IPS DF 19.7 (cell line): Measurements from ENCODE around the gene TNC.

Source experiments
- DNase-seq: peaks from one replicate; pipeline ENCODE4 v3.0.0-alpha.2; 2013; ENCODE audit warnings: low read depth, low spot score

TNC gene

DNA sequence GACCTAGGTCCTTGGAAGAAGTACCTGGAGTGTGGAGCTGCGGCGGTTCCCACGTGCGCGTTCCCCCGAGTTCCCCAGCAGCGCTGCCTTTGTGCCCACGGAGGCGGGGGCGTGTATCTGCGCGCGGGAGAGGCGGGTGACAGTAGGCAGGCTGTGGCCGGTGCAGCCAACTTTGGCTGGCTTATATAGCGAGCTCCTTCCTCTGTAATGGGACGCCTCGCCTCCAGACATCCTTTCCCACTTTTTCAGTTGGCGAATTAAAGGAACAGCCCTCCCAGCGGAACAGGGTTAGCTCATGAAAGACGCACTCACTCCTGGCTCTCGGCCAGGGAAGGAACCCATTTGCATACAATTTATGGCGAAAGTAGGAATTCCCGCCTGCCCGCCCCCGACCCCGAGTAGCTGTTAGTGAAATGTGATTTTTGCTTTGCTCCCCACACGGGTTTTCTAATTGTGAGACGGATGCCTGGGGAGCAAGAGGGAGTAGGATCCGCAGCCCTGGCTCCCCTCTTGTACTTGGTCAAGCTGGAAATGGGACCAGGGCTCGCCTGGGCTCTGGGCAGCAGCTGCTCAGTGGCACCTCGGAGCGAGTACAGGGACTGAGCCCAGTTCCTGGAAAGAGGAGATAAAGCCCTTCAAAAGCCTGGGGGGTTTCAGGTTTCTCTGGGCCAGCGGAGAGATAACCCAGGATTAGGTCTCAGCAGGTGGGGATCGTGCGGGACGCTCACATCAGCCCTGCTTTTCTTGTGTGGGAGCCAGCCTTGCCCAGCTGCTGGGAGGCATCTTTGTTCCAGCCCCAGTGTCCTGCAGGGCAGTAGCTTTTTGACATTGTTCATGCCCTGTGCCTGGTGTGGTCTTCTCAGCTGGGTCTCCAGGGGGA, at the start of gene TNC:
Gene TNC (minus strand): TSS at position 159 of the 880 bp plus-strand sequence. CDS start 27,139 bp downstream, outside the sequence.
- DNase-seq = peak; percentile 60

- no peak for DNase-seq
Observed at GRCh38 chr9:115167175-115167574, 49.2 kb upstream of the TNC start.

DNA sequence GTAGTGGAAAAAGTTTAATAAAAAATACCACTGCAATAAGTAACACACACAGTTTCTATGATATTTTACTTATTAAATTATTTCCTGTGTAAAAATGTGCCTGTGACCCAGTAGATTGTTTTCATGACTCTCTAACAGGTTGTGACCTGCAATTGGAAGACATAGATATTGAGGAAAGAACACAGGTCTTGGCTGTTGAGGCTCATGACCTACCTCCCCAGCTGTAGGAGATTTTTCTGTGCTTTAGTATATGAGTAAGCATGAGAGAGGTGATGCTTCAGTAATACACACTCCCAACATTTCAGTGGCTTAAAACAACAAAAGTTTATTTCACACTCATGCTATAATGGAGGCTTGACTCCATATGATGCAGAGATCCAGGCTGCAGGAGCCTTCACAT, 47.3 kb upstream of the TNC start:
- no peak for DNase-seq

DNA sequence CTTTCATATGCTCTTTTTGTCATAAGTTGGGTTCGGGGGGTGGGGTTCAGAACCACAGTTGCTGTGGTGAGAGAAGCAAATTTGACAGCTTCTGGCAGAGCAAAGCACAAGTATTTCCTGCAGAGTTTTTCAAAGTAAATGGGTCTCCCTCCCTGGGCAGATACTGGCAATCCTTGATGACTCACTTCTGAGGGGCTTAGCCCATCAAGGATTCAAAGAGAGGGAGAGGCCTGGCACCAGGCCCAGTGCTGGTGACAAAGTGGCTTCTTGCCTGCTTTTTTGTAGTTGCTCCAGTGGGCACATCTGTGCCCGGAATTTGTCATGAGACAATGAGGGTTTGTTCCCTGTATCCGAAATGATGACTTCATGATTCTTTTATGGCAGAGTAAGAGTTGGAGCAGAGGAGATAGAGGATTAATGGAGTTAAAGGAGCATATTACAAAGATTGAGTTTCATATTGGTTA, 46.6 kb upstream of the TNC start:
- DNase-seq = no peak

DNA sequence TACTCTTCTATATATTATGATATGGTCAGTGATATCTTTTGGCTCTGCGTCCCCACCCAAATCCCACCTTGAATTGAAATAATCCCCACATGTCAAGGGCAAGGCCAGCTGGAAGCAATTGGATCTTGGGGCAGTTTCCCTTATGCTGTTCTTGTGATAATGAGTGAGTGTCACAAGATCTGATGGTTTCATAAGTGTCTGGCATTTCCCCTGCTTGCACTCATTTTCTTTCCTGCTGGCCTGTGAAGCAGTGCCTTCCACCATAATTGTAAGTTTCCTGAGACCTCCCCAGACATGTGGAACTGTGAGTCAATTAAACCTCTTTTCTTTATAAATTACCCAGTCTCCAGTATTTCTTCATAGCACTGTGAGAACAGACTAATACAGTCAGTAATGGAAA, 45.0 kb upstream of the TNC start:
- DNase-seq = no peak

- DNase-seq = no peak
Observed at GRCh38 chr9:115161446-115161845, 43.5 kb upstream of the TNC start.

DNA sequence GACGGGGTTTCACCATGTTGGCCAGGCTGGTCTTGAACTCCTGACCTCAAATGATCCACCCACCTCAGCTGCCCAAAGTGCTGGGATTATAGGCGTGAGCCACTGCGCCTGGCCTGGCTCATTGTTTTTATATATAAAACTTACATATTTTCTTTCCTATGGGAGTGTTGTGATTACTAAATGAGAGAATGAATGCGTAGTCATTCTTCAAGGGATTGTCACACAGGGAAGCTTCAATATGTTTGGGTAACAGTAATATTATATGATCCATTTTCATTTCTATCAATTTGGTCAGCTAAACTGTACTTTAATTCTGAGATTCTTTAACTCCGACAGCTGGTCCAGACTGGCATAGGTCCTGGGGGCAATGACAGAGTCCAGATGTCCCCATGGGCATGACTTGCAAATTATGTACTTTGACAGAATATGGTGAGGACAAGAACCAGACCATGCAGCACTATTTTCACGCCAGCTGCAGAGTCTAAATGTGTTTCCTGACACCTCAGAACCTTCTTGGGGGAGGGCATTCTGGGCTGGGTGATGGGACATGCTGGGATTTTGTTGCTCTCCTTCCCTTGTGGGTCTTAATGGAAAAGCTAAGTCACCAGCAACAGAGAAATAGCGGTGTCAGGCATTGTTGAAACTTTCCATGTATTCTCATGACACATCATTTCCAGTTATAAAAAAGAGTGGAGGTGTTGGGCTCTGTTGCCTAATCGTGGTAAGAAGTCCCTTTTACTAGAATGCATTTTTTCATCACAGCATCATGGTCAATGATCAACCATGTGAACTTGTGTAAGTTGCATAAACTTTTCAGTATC, 40.9 kb upstream of the TNC start:
- DNase-seq = no peak

GRCh38 chr9:115157245-115157674, 39.3 kb upstream of the TNC start:
- DNase-seq = no peak

- DNase-seq = no peak
Observed at GRCh38 chr9:115155037-115155436, 37.1 kb upstream of the TNC start.

- no peak for DNase-seq
Observed at GRCh38 chr9:115154617-115155016, 36.7 kb upstream of the TNC start.

DNA sequence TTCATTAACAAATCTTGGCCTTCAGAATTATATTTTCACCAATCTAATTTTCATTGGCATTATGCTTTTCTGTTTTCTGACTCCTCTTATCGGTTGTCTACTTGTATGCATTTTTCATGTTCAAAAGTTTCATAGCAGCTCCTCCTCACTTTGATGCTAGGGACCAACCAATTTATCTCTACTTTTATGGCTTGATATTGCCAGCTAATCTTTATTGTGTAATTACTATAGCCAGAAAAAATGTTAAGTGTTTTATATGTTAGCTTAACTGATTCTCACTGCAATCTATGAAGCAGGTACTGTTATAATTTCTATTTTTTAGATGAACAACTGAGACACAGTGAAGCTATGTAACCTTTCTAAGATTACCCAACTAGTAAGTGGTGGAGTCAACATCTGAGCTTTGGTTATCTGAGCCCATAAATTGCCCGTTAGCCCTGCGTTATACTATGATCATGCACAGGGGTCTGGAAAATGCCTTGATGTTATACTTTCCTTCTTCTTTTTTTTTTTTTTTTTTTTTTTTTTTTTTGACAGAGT, 34.4 kb upstream of the TNC start:
- DNase-seq = no peak

- no peak for DNase-seq
Observed at GRCh38 chr9:115148721-115149120, 30.8 kb upstream of the TNC start.

GRCh38 chr9:115146581-115147021, 28.6 kb upstream of the TNC start:
- peak; percentile 23 for DNase-seq

DNA sequence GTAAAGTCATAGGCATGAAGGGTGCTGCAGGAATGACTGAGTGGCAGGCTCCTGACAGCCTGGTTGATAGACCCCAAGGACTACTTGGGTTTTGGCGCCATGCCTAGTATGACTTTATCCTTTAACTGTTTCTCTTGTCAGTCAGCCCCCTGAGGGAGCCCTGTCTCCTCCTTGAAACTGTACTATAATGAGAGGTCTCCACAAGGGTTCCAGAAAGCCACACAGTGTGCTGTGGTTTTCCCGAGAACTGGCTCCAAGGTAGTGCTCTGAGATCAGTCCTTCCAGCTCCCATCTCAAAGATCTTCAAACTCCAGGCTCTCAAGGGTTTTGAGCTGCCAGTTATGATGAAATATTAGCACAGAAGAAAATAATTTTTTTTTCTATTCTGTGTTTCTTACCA, 26.7 kb upstream of the TNC start:
- no peak for DNase-seq

GRCh38 chr9:115143689-115144088, 25.7 kb upstream of the TNC start:
- no peak for DNase-seq

- no peak for DNase-seq
Observed at GRCh38 chr9:115142517-115143270, 24.7 kb upstream of the TNC start.

GRCh38 chr9:115142090-115142489, 24.1 kb upstream of the TNC start:
- no peak for DNase-seq

DNA sequence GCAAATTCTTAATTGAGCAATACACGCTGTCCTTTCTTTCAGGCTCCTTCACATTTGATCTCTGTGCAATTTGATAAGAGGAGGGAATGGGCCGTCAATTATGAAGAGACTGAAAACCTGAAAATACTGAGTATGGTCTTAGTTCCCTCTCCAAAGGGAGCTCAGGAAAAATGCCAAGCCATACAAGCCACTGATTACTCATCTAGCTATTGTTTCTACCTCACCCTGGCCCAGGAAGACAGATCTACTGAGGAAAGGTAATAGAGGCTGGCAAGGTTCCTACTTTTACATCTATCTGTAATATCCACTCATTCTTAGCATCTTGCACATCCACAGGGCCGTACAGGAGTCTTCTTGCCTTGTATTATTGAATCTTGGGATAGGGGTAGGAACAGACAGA, 23.7 kb upstream of the TNC start:
- no peak for DNase-seq

DNA sequence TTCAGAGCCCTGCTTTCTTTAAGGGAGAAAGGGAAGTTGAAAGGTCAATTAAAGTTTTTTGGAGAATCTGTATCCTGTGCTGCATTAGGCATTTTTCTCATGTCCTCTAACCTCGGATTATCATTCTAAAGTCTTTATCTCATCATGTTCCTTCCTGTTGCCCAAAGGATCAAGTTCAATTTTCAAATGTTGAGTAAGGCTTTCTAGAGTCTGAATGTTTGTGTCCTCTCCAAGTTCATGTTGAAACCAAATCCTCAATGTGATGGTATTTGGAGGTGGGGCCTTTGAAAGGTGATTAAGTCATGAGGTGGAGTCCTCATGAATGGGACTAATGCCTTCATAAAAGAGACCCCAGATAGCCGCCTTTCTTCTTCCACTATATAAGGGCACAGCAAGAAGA, 20.2 kb upstream of the TNC start:
- no peak for DNase-seq

DNA sequence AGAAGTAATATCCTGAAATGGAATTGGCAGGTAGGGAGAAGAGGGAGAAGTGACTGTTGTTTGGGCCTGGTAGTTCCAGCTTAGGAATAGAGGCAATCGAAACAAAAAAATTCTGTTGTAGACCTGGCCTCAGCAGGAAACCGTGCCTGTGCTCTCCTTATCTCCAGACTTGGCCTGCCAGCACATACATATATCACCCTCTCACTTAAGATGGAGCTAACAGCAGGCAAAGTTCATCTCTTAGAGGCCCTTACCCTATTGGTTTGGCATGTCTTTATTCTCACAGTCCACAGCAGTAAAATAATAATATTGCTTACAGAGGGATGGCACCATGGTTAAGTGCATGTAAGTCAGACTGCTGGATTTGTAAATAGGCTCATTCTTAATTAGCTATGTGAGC, 19.6 kb upstream of the TNC start:
- no peak for DNase-seq
